Smooth muscle cell (in vitro differentiated cells): Measurements from ENCODE around the gene CISH. TPM values are rescaled to one million over a fixed set of nuclear protein-coding genes. Genes with fewer than 3 reads are reported as not detected.
A peak's percentile ranks its signal among the peaks of the same experiment; 100 is the strongest.

Experiments
- DNase-seq: peaks from one replicate; lab custom pipeline; 2025; ENCODE audit not compliant: unreplicated experiment; lab: John Stamatoyannopoulos, UW
- H2AFZ ChIP-seq: fragments of 200-600 bp; sonication (generic); 2 replicates; pipeline ENCODE4 v1.6.0; 2016; ENCODE audit warnings: antibody characterized with exemption, low read depth, mild to moderate bottlenecking
- H3F3A ChIP-seq: fragments of 200-600 bp; sonication (generic); 2 replicates; pipeline ENCODE4 v1.6.0; 2017; ENCODE audit warnings: antibody characterized with exemption, low read depth
- H3K27ac ChIP-seq: fragments of 200-600 bp; sonication (generic); 2 replicates; pipeline ENCODE4 v1.5.1; 2016; ENCODE audit warnings: low read depth, mild to moderate bottlenecking
- H3K27me3 ChIP-seq: fragments of 200-600 bp; sonication (generic); 2 replicates; pipeline ENCODE4 v1.6.1; 2016; ENCODE audit warnings: low read depth, mild to moderate bottlenecking
- H3K36me3 ChIP-seq: fragments of 200-600 bp; sonication (generic); 2 replicates; pipeline ENCODE4 v1.5.1; 2016; ENCODE audit warnings: low read depth
- H3K4me1 ChIP-seq: fragments of 200-600 bp; sonication (generic); 2 replicates; pipeline ENCODE4 v1.5.1; 2016; ENCODE audit warnings: low read depth
- H3K4me2 ChIP-seq: fragments of 200-600 bp; sonication (generic); 2 replicates; pipeline ENCODE4 v1.6.0; 2016; ENCODE audit warnings: mild to moderate bottlenecking
- H3K4me3 ChIP-seq: fragments of 200-600 bp; sonication (generic); 2 replicates; pipeline ENCODE4 v1.5.1; 2016; ENCODE audit warnings: mild to moderate bottlenecking
- H3K79me2 ChIP-seq: fragments of 200-600 bp; sonication (generic); 2 replicates; pipeline ENCODE4 v1.6.0; 2016; ENCODE audit warnings: low read depth, mild to moderate bottlenecking
- H3K9ac ChIP-seq: fragments of 200-600 bp; sonication (generic); 2 replicates; pipeline ENCODE4 v1.6.0; 2016; ENCODE audit warnings: low read depth
- H3K9me3 ChIP-seq: fragments of 200-600 bp; sonication (generic); replicated peaks from 2 replicates; pipeline ENCODE4 v1.5.1; 2016; ENCODE audit warnings: low read depth
- H4K20me1 ChIP-seq: fragments of 200-600 bp; sonication (generic); 2 replicates; pipeline ENCODE4 v1.6.0; 2016; ENCODE audit warnings: low read depth
- CTCF ChIP-seq: fragments of 200-600 bp; sonication (generic); IDR thresholded peaks from 2 replicates; pipeline ENCODE4 v1.5.1; 2017; ENCODE audit warnings: borderline replicate concordance, mild to moderate bottlenecking, antibody characterized with exemption; ENCODE audit not compliant: insufficient read depth, poor library complexity, severe bottlenecking
- WGBS: methylation state at CpG from one replicate; pipeline ENCODE4 v1.1.7; 2016; ENCODE audit warnings: low lambda C conversion rate; 5-methylcytosine and 5-hydroxymethylcytosine counted together
- polyA plus RNA-seq: library from polyadenylated mRNA; unstranded; fragments of >200 nt; fragmentation: Nextera tagmentation; extraction: Ambion mirVana; gene quantifications from 2 replicates; pipeline ENCODE4 v1.2.1, GENCODE V29; 2016
- total RNA-seq: library from RNA; depleted of rRNA; stranded (reverse); fragments of >200 nt; gene quantifications from 2 replicates; pipeline ENCODE4 v1.2.3, GENCODE V29; 2014

Gene CISH
- total and polyA plus RNA-seq, 2 experiments from 2014 or later, result 1.8 to 15.9 TPM

- H3K9ac ChIP-seq, result peak overlapping the region; percentile 67
- peak overlapping the region; percentile 67 for H3K4me3 ChIP-seq
- peak overlapping the region; percentile 15 for H3K27ac ChIP-seq
These were observed 546 bp downstream of the CISH start for GRCh38 chr3:50610992-50611463.

GRCh38 chr3:50610181-50610971 lies 1.2 kb downstream of the CISH start:
- WGBS, result 96% methylated on average over 6 of the region's 6 CpGs
- H3K27ac ChIP-seq, result no peak overlapping the region
- H3K9ac ChIP-seq, result peak overlapping the region; percentile 67
- H3K4me3 ChIP-seq, result peak overlapping the region; percentile 67
- no peaks in the 10 kb centered on the region for H3K27me3 ChIP-seq
- no peaks in the 10 kb centered on the region for H3F3A ChIP-seq
- peak overlapping the region; percentile 93 for H3K4me2 ChIP-seq
- no peak for TF ChIP-seq CTCF
- no peaks in the 10 kb centered on the region for H3K4me1 ChIP-seq
- no peak overlapping the region for H2AFZ ChIP-seq
- no peaks in the 10 kb centered on the region for H3K9me3 ChIP-seq
- no peaks in the 10 kb centered on the region for H3K36me3 ChIP-seq
- no peak for DNase-seq
- H4K20me1 ChIP-seq, result peaks cover 9% of the 10 kb centered on the region
- peaks cover 14% of the 10 kb centered on the region for H3K79me2 ChIP-seq

More at GRCh38 chr3:50610992-50611463, 546 bp downstream of the CISH start:
- peaks cover 9% of the 10 kb centered on the region for H4K20me1 ChIP-seq
- TF ChIP-seq CTCF, result no peak
- no peaks in the 10 kb centered on the region for H3K27me3 ChIP-seq
- no peak for DNase-seq
- H2AFZ ChIP-seq, result peak overlapping the region; percentile 34
- H3K4me2 ChIP-seq, result peak overlapping the region; percentile 93
- WGBS, result 35% methylated on average over 10 of the region's 10 CpGs
- peaks cover 14% of the 10 kb centered on the region for H3K79me2 ChIP-seq
- no peaks in the 10 kb centered on the region for H3F3A ChIP-seq
- H3K36me3 ChIP-seq, result no peaks in the 10 kb centered on the region
- no peaks in the 10 kb centered on the region for H3K9me3 ChIP-seq
- no peaks in the 10 kb centered on the region for H3K4me1 ChIP-seq

DNA sequence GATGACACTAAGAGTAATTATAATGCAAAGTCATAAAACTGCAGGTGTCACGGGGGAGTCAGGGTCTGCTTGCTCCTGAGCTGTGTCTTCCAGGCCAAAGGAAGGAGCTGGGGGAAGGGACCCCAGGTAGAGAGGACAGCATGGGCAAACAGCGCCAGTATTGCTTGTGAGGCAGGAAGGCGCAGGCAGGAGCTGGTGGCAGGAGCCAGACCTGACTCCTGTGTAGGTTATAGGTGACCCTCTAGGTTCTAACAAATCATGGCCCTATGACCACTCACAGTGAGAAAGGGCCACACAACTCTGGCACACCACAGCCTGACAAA lies 1.9 kb downstream of the CISH start:
- no peak overlapping the region for H2AFZ ChIP-seq
- WGBS, result 98% methylated on average over 3 of the region's 3 CpGs
- no peaks in the 10 kb centered on the region for H3K4me1 ChIP-seq
- no peak overlapping the region for H3K27ac ChIP-seq
- H3K9ac ChIP-seq, result no peak overlapping the region
- peaks cover 9% of the 10 kb centered on the region for H4K20me1 ChIP-seq
- no peak for DNase-seq
- no peaks in the 10 kb centered on the region for H3K27me3 ChIP-seq
- no peak for TF ChIP-seq CTCF
- H3K4me2 ChIP-seq, result peak overlapping the region; percentile 93
- no peaks in the 10 kb centered on the region for H3F3A ChIP-seq
- H3K36me3 ChIP-seq, result no peaks in the 10 kb centered on the region
- H3K9me3 ChIP-seq, result no peaks in the 10 kb centered on the region
- peaks cover 14% of the 10 kb centered on the region for H3K79me2 ChIP-seq
- no peak overlapping the region for H3K4me3 ChIP-seq
